ENCODE data around the gene ADAMTS14.
A peak's percentile ranks its signal among the peaks of the same experiment; 100 is the strongest.

The ADAMTS14 gene

DNA sequence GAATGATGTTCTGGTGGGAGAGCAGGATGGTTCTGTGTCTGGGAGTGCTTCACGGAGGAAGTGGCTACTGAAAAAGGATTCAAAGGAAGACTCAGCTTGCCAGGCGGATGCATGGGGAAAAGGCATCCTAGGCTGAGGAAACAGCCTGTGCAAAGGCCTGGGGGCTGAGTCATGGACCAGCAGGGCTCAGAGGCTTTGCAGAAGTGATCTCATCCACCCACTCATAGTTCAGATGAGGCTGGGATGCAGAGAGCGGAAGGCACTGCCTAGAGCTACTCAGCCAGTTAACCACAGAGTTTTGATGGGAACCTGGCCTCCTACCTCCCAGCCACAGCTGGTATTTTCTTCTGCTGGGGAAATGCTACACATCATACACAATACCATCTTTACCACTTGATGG is 15.8 kb upstream of the ADAMTS14 start:
- TF ChIP-seq, protein P1, sequence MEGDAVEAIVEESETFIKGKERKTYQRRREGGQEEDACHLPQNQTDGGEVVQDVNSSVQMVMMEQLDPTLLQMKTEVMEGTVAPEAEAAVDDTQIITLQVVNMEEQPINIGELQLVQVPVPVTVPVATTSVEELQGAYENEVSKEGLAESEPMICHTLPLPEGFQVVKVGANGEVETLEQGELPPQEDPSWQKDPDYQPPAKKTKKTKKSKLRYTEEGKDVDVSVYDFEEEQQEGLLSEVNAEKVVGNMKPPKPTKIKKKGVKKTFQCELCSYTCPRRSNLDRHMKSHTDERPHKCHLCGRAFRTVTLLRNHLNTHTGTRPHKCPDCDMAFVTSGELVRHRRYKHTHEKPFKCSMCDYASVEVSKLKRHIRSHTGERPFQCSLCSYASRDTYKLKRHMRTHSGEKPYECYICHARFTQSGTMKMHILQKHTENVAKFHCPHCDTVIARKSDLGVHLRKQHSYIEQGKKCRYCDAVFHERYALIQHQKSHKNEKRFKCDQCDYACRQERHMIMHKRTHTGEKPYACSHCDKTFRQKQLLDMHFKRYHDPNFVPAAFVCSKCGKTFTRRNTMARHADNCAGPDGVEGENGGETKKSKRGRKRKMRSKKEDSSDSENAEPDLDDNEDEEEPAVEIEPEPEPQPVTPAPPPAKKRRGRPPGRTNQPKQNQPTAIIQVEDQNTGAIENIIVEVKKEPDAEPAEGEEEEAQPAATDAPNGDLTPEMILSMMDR (IDR thresholded peaks at IDR 0.05; ENCODE audit: poor library complexity, severe bottlenecking): no peak
- Histone ChIP-seq H3K27me3 (ENCODE audit: insufficient read depth, poor library complexity, severe bottlenecking) (no peaks in the 10 kb centered on the region), H3K27ac (ENCODE audit: poor library complexity, severe bottlenecking) (peak overlapping the region; percentile 58), H3K4me1 (ENCODE audit: insufficient read depth, poor library complexity, severe bottlenecking) (peaks cover 12% of the 10 kb centered on the region), H3K4me3 (ENCODE audit: severe bottlenecking) (no peak overlapping the region), H3K36me3 (ENCODE audit: low read depth) (no peaks in the 10 kb centered on the region), H3K9me3 (ENCODE audit: severe bottlenecking) (peaks cover 2% of the 10 kb centered on the region)
- DNase-seq (ENCODE audit: low spot score): peak; percentile 81
- peak; percentile 99 for ATAC-seq (ENCODE audit: low read depth)

DNA sequence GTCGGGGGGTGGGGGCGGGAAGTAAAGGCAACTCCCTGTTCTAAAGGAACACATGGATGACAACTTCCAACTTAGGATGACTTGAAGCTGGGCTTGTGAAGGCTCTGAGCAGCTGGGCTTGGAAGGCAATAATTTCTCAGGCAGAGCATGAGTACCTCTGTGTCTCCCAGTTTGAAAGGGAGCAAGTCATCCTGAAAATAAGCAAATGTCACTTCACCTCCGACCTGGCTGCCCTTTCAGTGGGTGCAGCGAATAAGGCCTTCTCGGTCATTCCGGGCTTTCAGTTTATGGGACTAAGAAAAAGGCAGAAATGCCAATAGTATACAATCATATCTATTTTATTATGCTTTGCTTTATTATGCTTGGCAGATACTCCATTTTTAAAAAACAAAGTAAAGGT is 15.3 kb upstream of the ADAMTS14 start:
- Histone ChIP-seq H3K4me1 (ENCODE audit: insufficient read depth, poor library complexity, severe bottlenecking) (peaks cover 10% of the 10 kb centered on the region), H3K36me3 (ENCODE audit: low read depth) (no peaks in the 10 kb centered on the region), H3K4me3 (ENCODE audit: severe bottlenecking) (no peak overlapping the region), H3K27me3 (ENCODE audit: insufficient read depth, poor library complexity, severe bottlenecking) (no peaks in the 10 kb centered on the region), H3K27ac (ENCODE audit: poor library complexity, severe bottlenecking) (peak overlapping the region; percentile 58), H3K9me3 (ENCODE audit: severe bottlenecking) (peaks cover 2% of the 10 kb centered on the region)
- no peak for ATAC-seq (ENCODE audit: low read depth)
- no peak for DNase-seq (ENCODE audit: low spot score)
- TF ChIP-seq, protein P1 (IDR thresholded peaks at IDR 0.05; ENCODE audit: poor library complexity, severe bottlenecking): no peak

DNA sequence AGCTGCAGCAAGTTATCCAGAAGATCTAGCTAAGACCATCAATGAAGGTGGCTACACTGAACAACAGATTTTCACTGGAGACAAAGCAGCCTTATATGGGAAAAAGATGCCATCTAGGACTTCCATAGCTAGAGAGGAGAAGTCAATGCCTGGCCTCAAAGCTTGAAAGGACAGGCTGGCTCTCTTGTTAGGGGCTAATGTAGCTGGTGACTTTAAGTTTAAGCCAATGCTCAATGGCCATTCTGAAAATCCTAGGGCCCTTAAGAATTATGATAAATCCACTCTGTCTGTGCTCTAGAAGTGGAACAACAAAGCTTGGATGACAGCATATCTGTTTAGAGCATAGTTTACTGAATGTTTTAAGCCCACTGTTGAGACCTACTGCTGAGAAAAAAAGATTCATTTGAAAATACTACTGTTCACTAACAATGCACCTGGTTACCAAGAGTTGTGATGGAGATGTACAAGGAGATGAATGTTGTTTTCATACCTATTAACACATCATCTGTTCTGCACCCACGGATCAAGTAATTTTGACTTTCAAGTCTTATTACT is 13.6 kb upstream of the ADAMTS14 start:
- no peaks in the 10 kb centered on the region for H3K36me3 ChIP-seq (ENCODE audit: low read depth)
- TF ChIP-seq, protein P1 (IDR thresholded peaks at IDR 0.05; ENCODE audit: poor library complexity, severe bottlenecking): no peak
- DNase-seq (ENCODE audit: low spot score): no peak
- no peak overlapping the region for H3K27ac ChIP-seq (ENCODE audit: poor library complexity, severe bottlenecking)
- no peak overlapping the region for H3K4me3 ChIP-seq (ENCODE audit: severe bottlenecking)
- H3K27me3 ChIP-seq (ENCODE audit: insufficient read depth, poor library complexity, severe bottlenecking): no peaks in the 10 kb centered on the region
- no peak for ATAC-seq (ENCODE audit: low read depth)
- H3K4me1 ChIP-seq (ENCODE audit: insufficient read depth, poor library complexity, severe bottlenecking): peaks cover 3% of the 10 kb centered on the region
- no peaks in the 10 kb centered on the region for H3K9me3 ChIP-seq (ENCODE audit: severe bottlenecking)

DNA sequence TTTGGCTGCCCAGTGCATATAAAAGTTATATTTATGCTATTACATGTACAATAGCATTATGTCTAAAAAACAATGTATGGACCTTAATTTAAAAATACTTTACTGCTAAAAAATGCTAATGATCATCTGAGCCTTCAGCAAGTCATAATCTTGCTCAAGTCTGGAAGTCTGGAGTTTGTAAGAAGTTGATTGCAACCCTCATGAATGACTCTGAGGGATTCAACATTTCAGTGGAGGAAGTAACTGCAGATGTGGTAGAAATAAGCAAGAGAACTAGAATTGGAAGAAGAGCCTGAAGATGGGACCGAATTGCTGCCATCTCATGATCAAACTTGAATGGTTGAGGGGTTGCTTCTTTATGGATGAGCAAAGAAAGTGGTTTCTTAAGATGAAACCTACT is 13.0 kb upstream of the ADAMTS14 start:
- no peaks in the 10 kb centered on the region for H3K27me3 ChIP-seq (ENCODE audit: insufficient read depth, poor library complexity, severe bottlenecking)
- no peak for ATAC-seq (ENCODE audit: low read depth)
- TF ChIP-seq, protein P1 (IDR thresholded peaks at IDR 0.05; ENCODE audit: poor library complexity, severe bottlenecking): no peak
- no peak overlapping the region for H3K27ac ChIP-seq (ENCODE audit: poor library complexity, severe bottlenecking)
- H3K4me3 ChIP-seq (ENCODE audit: severe bottlenecking): no peak overlapping the region
- H3K4me1 ChIP-seq (ENCODE audit: insufficient read depth, poor library complexity, severe bottlenecking): peaks cover 5% of the 10 kb centered on the region
- H3K9me3 ChIP-seq (ENCODE audit: severe bottlenecking): no peaks in the 10 kb centered on the region
- no peak for DNase-seq (ENCODE audit: low spot score)
- no peaks in the 10 kb centered on the region for H3K36me3 ChIP-seq (ENCODE audit: low read depth)

DNA sequence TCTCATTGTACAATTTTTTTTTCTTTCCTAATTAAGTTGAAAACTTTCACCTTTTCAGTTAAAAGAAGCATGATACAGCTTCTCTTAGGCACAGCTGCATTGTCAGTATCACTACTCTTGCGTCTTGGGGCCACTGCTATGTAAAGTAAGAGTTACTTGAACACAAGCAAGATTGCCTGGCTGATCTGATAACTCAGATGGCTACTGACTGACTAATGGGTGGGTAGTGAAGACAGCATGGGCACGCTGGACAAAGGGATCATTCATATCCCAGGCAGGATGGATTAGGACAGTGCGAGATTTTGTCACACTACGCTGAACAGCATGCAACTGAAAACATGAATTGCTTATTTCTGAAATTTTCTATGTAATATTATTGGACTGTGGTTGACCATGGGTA is 11.6 kb upstream of the ADAMTS14 start:
- H3K4me1 ChIP-seq (ENCODE audit: insufficient read depth, poor library complexity, severe bottlenecking): peaks cover 9% of the 10 kb centered on the region
- H3K36me3 ChIP-seq (ENCODE audit: low read depth): no peaks in the 10 kb centered on the region
- no peaks in the 10 kb centered on the region for H3K9me3 ChIP-seq (ENCODE audit: severe bottlenecking)
- H3K4me3 ChIP-seq (ENCODE audit: severe bottlenecking): no peak overlapping the region
- TF ChIP-seq, protein P1 (IDR thresholded peaks at IDR 0.05; ENCODE audit: poor library complexity, severe bottlenecking): no peak
- H3K27ac ChIP-seq (ENCODE audit: poor library complexity, severe bottlenecking): no peak overlapping the region
- ATAC-seq (ENCODE audit: low read depth) (no peak), DNase-seq (ENCODE audit: low spot score) (no peak)
- H3K27me3 ChIP-seq (ENCODE audit: insufficient read depth, poor library complexity, severe bottlenecking): no peaks in the 10 kb centered on the region

Measured in RWPE2 (cell line).